ENCODE data around the gene ATXN1. TPM values are rescaled to one million over a fixed set of nuclear protein-coding genes. Genes with fewer than 3 reads are reported as not detected.

ATXN1 gene
- total and polyA plus RNA-seq, 2 of the 8 experiments (the other 6 are each of a cell fraction or from before 2014, with no cell fraction given): 1.6 to 4.0 TPM

DNA sequence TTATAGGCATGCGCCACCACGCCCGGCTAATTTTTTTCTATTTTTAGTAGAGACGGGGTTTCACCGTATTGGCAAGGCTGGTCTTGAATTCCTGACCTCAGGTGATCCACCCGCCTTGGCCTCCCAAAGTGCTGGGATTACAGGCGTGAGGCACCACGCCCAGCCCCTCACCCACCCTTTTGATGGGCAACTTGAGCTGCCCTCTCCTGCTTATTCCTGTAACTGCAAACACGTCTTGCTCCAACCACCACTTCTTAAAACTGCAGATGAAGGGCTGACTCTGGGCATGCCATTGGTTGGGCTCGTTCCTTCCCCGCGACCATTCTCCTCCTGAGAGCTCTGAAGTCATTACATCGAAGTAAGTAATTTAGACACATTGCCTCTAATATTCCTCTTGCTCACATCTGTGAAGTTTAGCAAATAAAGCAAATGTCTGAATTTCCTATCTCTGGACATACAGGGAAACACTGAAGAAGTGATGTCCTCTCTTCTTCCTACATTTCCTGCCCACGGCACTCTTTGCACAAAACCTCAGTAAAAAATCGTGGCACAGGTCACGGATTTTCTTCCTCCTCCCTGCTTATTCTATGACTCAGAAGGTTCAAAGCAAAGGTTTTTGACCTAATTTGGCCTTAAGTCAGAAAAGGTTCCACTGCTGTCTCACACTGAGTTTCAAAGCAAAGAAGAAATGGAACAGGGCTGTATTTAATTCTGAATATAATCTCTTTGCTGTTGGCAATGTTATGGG is 405.4 kb downstream of the ATXN1 start:
- H2BK12ac ChIP-seq (ENCODE audit: low read depth, low read length): no peak overlapping the region
- no peak overlapping the region for H4K91ac ChIP-seq (replicated peaks; ENCODE audit: insufficient read length, low read length)
- 89% methylated on average over 15 of the region's 16 CpGs; no CpG with 5 or more reads in 1 of the 2 experiments for WGBS, 2 experiments (ENCODE audit: extremely low coverage in 1 of 2, insufficient coverage in 1 of 2, insufficient read length in 1 of 2, insufficient replicate concordance in 2 of 2, low coverage in 1 of 2, low lambda C conversion rate in 2 of 2, missing lambda C conversion rate in 1 of 2)
- H2BK5ac ChIP-seq (ENCODE audit: low read depth, low read length): no peak overlapping the region
- no peak overlapping the region for H4K5ac ChIP-seq (ENCODE audit: insufficient read length, low read depth, low read length)
- H3K23me2 ChIP-seq (ENCODE audit: low read depth, low read length): no peaks in the 10 kb centered on the region
- no peak overlapping the region for H2BK20ac ChIP-seq (ENCODE audit: low read length)
- DNase-seq (ENCODE audit: low read depth in 1 of 2, low spot score in 2 of 2): no peak
- no peak for FAIRE-seq
- H3K4ac ChIP-seq (replicated peaks; ENCODE audit: insufficient read length, low read depth, low read length): no peak overlapping the region
- no peaks in the 10 kb centered on the region for H3K36me3 ChIP-seq (ENCODE audit: control insufficient read depth in 2 of 4, insufficient read depth in 4 of 4, low read length in 3 of 4)
- no peak overlapping the region for H3K18ac ChIP-seq (ENCODE audit: extremely low read depth, low read length)
- no peaks in the 10 kb centered on the region for H3K79me1 ChIP-seq (ENCODE audit: low read depth, low read length)
- H4K8ac ChIP-seq (ENCODE audit: extremely low read depth, insufficient read depth, low read length): no peak overlapping the region
- no peaks in the 10 kb centered on the region for H3K27me3 ChIP-seq (replicated peaks in 1 of 4; ENCODE audit: control insufficient read depth in 3 of 4, extremely low read depth in 1 of 4, insufficient read depth in 3 of 4, low read length in 3 of 4)
- H2BK15ac ChIP-seq (ENCODE audit: low read length): no peak overlapping the region
- H2AK5ac ChIP-seq (ENCODE audit: low read depth, low read length): no peak overlapping the region
- H3K9ac ChIP-seq (replicated peaks in 1 of 4; ENCODE audit: extremely low read depth in 1 of 4, low read depth in 3 of 4, low read length in 3 of 4): no peak overlapping the region
- POLR2A ChIA-PET (ENCODE audit: partially characterized antibody): interaction anchor here (1.0 kb wide), 1 partner anchor 19 kb away, joined by 3 read pairs; no protein-coding TSS in a partner anchor
- no peaks in the 10 kb centered on the region for H3K9me3 ChIP-seq (ENCODE audit: insufficient read depth in 2 of 2, low read depth in 1 of 2, low read length in 1 of 2)
- no peak overlapping the region for H3K23ac ChIP-seq (ENCODE audit: insufficient read length)
- CTCF ChIA-PET (ENCODE audit: partially characterized antibody): interaction anchor here (0.7 to 2.7 kb wide), 7 partner anchors 13 to 278 kb away, joined by 3 to 10 read pairs (median 3); no protein-coding TSS in a partner anchor
- H3K79me2 ChIP-seq (ENCODE audit: control insufficient read depth in 1 of 2, insufficient read depth in 2 of 2, low read length in 2 of 2): no peaks in the 10 kb centered on the region
- H3K4me1 ChIP-seq (replicated peaks in 1 of 4; ENCODE audit: control insufficient read depth in 3 of 4, insufficient read depth in 4 of 4, low read length in 3 of 4): peaks cover 0 to 4% (median 1%) of the 10 kb centered on the region in 4 experiments; a peak in 2 of 7 replicates
- no peak overlapping the region for H3K4me2 ChIP-seq (ENCODE audit: insufficient read depth in 1 of 2, low read depth in 2 of 2, low read length in 2 of 2)
- H3K27ac ChIP-seq (ENCODE audit: low read depth, low read length): no peak overlapping the region
- H3K14ac ChIP-seq (ENCODE audit: insufficient read length): no peak overlapping the region
- H2AFZ ChIP-seq (ENCODE audit: low read length): no peak overlapping the region
- H3K4me3 ChIP-seq (ENCODE audit: extremely low read depth in 1 of 4, insufficient read depth in 2 of 4, low read depth in 3 of 4, low read length in 4 of 4): no peak overlapping the region
- no peaks in the 10 kb centered on the region for H4K20me1 ChIP-seq (replicated peaks in 1 of 2; ENCODE audit: control insufficient read depth in 1 of 2, insufficient read depth in 2 of 2, low read length in 2 of 2)
- no peak overlapping the region for H3K56ac ChIP-seq (replicated peaks; ENCODE audit: insufficient read length, low read depth, low read length)
- no peak overlapping the region for H2BK120ac ChIP-seq (replicated peaks; ENCODE audit: low read depth, low read length)
- TF ChIP-seq GABPA (IDR thresholded peaks at IDR 0.05; ENCODE audit: borderline replicate concordance, insufficient read depth, low read length) (no peak), RXRA (IDR thresholded peaks at IDR 0.05; ENCODE audit: insufficient read depth, low read depth, low read length) (no peak), CHD1 (IDR thresholded peaks at IDR 0.05; ENCODE audit: low read depth, low read length) (no peak), EZH2 (IDR thresholded peaks at IDR 0.05; ENCODE audit: low read depth, low read length, severe bottlenecking) (no peak), SRF (IDR thresholded peaks at IDR 0.05; ENCODE audit: low read depth, low read length) (no peak), SP1 (IDR thresholded peaks at IDR 0.05; ENCODE audit: low read depth, low read length) (no peak), CBX5 (IDR thresholded peaks at IDR 0.05; ENCODE audit: low read depth, low read length) (no peak), RAD21 (IDR thresholded peaks at IDR 0.05 in 1 of 2, conservative IDR thresholded peaks at IDR 0.05 in 1 of 2; ENCODE audit: low read depth in 2 of 2, low read length in 2 of 2) (peak in 1 of 2 experiments; percentile 12; a peak in 1 of 4 replicates)
- TF ChIP-seq, protein P1, sequence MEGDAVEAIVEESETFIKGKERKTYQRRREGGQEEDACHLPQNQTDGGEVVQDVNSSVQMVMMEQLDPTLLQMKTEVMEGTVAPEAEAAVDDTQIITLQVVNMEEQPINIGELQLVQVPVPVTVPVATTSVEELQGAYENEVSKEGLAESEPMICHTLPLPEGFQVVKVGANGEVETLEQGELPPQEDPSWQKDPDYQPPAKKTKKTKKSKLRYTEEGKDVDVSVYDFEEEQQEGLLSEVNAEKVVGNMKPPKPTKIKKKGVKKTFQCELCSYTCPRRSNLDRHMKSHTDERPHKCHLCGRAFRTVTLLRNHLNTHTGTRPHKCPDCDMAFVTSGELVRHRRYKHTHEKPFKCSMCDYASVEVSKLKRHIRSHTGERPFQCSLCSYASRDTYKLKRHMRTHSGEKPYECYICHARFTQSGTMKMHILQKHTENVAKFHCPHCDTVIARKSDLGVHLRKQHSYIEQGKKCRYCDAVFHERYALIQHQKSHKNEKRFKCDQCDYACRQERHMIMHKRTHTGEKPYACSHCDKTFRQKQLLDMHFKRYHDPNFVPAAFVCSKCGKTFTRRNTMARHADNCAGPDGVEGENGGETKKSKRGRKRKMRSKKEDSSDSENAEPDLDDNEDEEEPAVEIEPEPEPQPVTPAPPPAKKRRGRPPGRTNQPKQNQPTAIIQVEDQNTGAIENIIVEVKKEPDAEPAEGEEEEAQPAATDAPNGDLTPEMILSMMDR (IDR thresholded peaks at IDR 0.05; ENCODE audit: control extremely low read depth in 1 of 3, insufficient read depth in 1 of 3, low read depth in 1 of 3, low read length in 3 of 3): peak in 2 of 3 experiments; percentile 4 to 11; a peak in 1 of 4 replicates
